Peyer's patch (tissue), 4 donors: ENCODE measurements around the gene TMEM17.

ENCODE experiments used
- CTCF ChIP-seq, 6 experiments: fragments of 450-650 bp in 4 of 6; fragments of 200-600 bp in 2 of 6; sonication (generic) in 1 of 6; IDR thresholded peaks; one replicate each; pipeline ENCODE4 v1.5.1; 2017 to 2019; ENCODE audit warnings: antibody characterized with exemption in 6 of 6, mild to moderate bottlenecking in 3 of 6, moderate library complexity in 1 of 6
- POLR2A ChIP-seq, 2 donors: fragments of 450-650 bp; IDR thresholded peaks; one replicate each; pipeline ENCODE4 v1.5.1; 2017; ENCODE audit warnings: antibody characterized with exemption in 2 of 2, mild to moderate bottlenecking in 2 of 2, moderate library complexity in 2 of 2

GRCh38 chr2:62499430-62500060, 6.5 kb downstream of the TMEM17 start:
- TF ChIP-seq CTCF (IDR thresholded peaks at IDR 0.05), result no peak
- no peak for TF ChIP-seq POLR2A (IDR thresholded peaks at IDR 0.05)
